Bladder microvascular endothelial cell (primary cell): ENCODE measurements around the gene NT5C1A. TPM values are rescaled to one million over a fixed set of nuclear protein-coding genes. Genes with fewer than 3 reads are reported as not detected.

ENCODE experiments used
- total RNA-seq: library from RNA; depleted of rRNA; stranded (reverse); fragments of >200 nt; gene quantifications from 2 replicates; pipeline ENCODE4 v1.2.3, GENCODE V29; 2014

The NT5C1A gene
- not detected in 2 replicates for total RNA-seq

DNA sequence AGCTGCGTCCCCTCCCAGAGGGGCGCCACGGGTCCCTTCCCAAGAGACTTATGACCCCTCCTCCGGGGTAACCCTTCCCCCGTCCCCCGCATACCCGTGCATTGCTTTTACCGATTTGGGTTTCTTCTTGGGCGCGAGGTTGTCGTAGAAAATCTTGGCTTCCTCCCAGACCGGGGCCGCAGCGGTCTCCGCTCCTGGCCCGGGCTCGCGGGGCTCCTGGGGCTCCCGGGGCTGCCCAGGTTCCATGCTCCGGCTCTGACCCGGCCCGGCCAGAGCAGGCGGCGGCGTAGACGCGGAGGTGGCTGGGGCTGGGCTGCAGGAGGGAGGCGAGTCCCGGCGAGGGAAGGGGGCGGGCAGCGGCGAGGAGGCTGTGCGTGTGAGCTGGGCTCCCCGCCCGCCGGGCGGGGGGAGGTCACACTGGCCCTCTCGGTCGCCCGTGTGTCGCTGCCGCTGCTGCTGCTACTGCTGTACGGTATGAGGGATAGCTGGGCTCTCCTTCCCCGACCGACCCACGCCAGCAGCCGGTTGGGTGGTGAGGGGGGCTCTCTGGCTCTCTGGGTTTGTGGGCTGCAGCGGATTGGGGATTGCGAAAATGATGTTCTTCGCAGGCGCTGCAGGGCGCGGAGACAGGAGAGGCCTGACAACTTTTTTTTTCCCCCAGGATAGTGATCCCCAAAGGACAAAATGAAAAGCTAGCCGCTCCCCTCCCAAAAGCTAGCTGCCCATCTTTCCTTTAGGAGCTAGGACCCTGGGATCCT is at the start of gene NT5C1A:
TSS of gene NT5C1A (minus strand) at position 315 of the 758 bp plus-strand sequence. CDS start at position 246, 69 bp downstream.

DNA sequence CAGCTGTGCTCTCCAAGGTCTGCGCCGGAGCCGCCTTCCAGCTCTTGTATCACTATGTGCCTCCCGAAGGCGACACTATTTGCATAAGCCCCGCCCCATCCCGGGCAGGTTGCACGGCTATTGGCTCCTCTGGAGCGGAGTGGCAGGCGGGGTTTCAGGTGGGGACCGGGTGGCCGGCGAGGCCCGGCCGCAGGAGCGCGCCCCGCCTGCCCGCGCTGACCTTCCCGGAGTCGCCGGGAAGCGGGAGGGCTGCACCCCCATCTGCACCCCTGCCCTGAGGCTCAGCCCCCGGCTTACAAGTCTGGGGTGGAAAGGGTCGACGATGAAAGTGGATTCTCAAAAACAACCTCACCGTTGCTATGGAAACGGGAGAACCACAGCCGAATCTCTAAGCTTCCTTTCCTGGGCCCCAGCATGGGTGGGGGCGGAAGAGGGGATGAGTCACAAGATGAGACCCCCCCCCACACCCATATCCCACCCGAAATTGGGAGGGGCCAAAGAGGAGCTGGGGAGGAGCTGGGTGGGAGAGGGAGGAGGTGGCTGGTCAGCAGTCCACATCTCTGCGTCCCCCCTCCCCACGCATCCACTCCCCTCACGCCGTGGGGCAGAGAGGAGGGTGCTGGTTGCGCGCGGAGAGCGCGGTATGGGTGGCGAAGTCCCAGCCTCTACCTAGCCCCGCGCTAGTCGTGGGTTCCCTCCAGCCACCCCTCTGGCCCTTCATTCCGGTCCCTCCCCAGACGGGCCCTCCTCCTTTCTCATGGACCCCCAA is 19.7 kb upstream of the NT5C1A start, which contains the start of gene HPCAL4:
TSS of gene HPCAL4 (minus strand) at position 51 of the 769 bp plus-strand sequence. CDS start 6,830 bp downstream, outside the sequence.

GRCh38 chr1:39639305-39640130 is 32.4 kb downstream of the NT5C1A start, which contains the start of gene HEYL:
HEYL (minus strand) TSS chr1:39639643; CDS start chr1:39639625, 18 bp downstream.

Other genes with a start within 250 kb of the NT5C1A start
- under 0.01 and 0.19 TPM in 2 replicates for gene BMP8A, start 180.5 kb downstream of the NT5C1A start, total RNA-seq
- 106 and 200 TPM in 2 replicates for gene PABPC4, start 95.3 kb downstream of the NT5C1A start, total RNA-seq
- gene HEYL, start 32.5 kb downstream of the NT5C1A start, total RNA-seq, result 0.06 and 0.32 TPM in 2 replicates
- gene HPCAL4, start 19.3 kb upstream of the NT5C1A start, total RNA-seq, result not detected in 2 replicates
- gene PPIE, start 66.8 kb upstream of the NT5C1A start, total RNA-seq, result 25.7 and 43.4 TPM in 2 replicates
- gene OXCT2, start 99.2 kb upstream of the NT5C1A start, total RNA-seq, result 2.3 and 4.5 TPM in 2 replicates
- under 0.01 and 0.82 TPM in 2 replicates for gene BMP8B, start 116.8 kb upstream of the NT5C1A start, total RNA-seq
- gene TRIT1, start 211.4 kb upstream of the NT5C1A start, total RNA-seq, result 15.2 and 16.7 TPM in 2 replicates
- 0.16 and 0.44 TPM in 2 replicates for gene MYCL, start 229.8 kb upstream of the NT5C1A start, total RNA-seq